ENCODE measurements around the gene RPRD1B. TPM values are rescaled to one million over a fixed set of nuclear protein-coding genes. Genes with fewer than 3 reads are reported as not detected.

Gene RPRD1B
- total and polyA plus RNA-seq, 2 experiments from 2014 or later, result 16.5 to 28.0 TPM

GRCh38 chr20:38110525-38111178 lies 77.1 kb downstream of the RPRD1B start:
- H3K4me3 ChIP-seq, result no peak overlapping the region
- 91% methylated on average over 8 of the region's 8 CpGs for WGBS (ENCODE audit: low lambda C conversion rate, missing lambda C conversion rate)
- no peaks in the 10 kb centered on the region for H3K27me3 ChIP-seq
- TF ChIP-seq EZH2 (IDR thresholded peaks at IDR 0.05; ENCODE audit: borderline replicate concordance) (no peak), EZH2phosphoT487 (IDR thresholded peaks at IDR 0.05; ENCODE audit: low read depth, severe bottlenecking, unreplicated experiment) (no peak), CTCF (IDR thresholded peaks at IDR 0.05; ENCODE audit: poor library complexity) (no peak)
- no peaks in the 10 kb centered on the region for H3K9me2 ChIP-seq (replicated peaks; ENCODE audit: insufficient read depth)
- peaks cover 36% of the 10 kb centered on the region for H3K4me1 ChIP-seq (ENCODE audit: insufficient read depth)
- no peak overlapping the region for H2AFZ ChIP-seq
- H3K4me2 ChIP-seq, result no peak overlapping the region
- H3K36me3 ChIP-seq (replicated peaks; ENCODE audit: insufficient read depth, low read depth), result no peaks in the 10 kb centered on the region
- H3K9me3 ChIP-seq (ENCODE audit: low read depth), result no peaks in the 10 kb centered on the region
- no peaks in the 10 kb centered on the region for H4K20me1 ChIP-seq (ENCODE audit: insufficient read depth, poor library complexity, severe bottlenecking)
- peak overlapping the region; percentile 90 for H3K27ac ChIP-seq
- DNase-seq (ENCODE audit: low spot score), result no peak
- no peaks in the 10 kb centered on the region for H3K79me2 ChIP-seq

GRCh38 chr20:38111366-38112232 lies 78.1 kb downstream of the RPRD1B start:
- Histone ChIP-seq H3K79me2 (no peaks in the 10 kb centered on the region), H2AFZ (no peak overlapping the region), H3K9me3 (ENCODE audit: low read depth) (no peaks in the 10 kb centered on the region), H3K36me3 (replicated peaks; ENCODE audit: insufficient read depth, low read depth) (no peaks in the 10 kb centered on the region), H3K4me3 (no peak overlapping the region), H3K9me2 (replicated peaks; ENCODE audit: insufficient read depth) (no peaks in the 10 kb centered on the region), H3K27ac (peak overlapping the region; percentile 90), H3K27me3 (no peaks in the 10 kb centered on the region), H4K20me1 (ENCODE audit: insufficient read depth, poor library complexity, severe bottlenecking) (no peaks in the 10 kb centered on the region), H3K4me2 (no peak overlapping the region), H3K4me1 (ENCODE audit: insufficient read depth) (peaks cover 36% of the 10 kb centered on the region)
- 85% methylated on average over 8 of the region's 8 CpGs for WGBS (ENCODE audit: low lambda C conversion rate, missing lambda C conversion rate)
- no peak for DNase-seq (ENCODE audit: low spot score)
- no peak for TF ChIP-seq EZH2 (IDR thresholded peaks at IDR 0.05; ENCODE audit: borderline replicate concordance)
- TF ChIP-seq CTCF (IDR thresholded peaks at IDR 0.05; ENCODE audit: poor library complexity), result no peak
- TF ChIP-seq EZH2phosphoT487 (IDR thresholded peaks at IDR 0.05; ENCODE audit: low read depth, severe bottlenecking, unreplicated experiment), result no peak

GRCh38 chr20:38112261-38112929 lies 78.8 kb downstream of the RPRD1B start:
- 85% methylated on average over 14 of the region's 14 CpGs for WGBS (ENCODE audit: low lambda C conversion rate, missing lambda C conversion rate)
- peaks cover 36% of the 10 kb centered on the region for H3K4me1 ChIP-seq (ENCODE audit: insufficient read depth)

More at GRCh38 chr20:38112261-38112929, 78.8 kb downstream of the RPRD1B start:
- Histone ChIP-seq H3K9me2 (replicated peaks; ENCODE audit: insufficient read depth) (no peaks in the 10 kb centered on the region), H3K27me3 (no peaks in the 10 kb centered on the region), H3K9me3 (ENCODE audit: low read depth) (no peaks in the 10 kb centered on the region), H4K20me1 (ENCODE audit: insufficient read depth, poor library complexity, severe bottlenecking) (no peaks in the 10 kb centered on the region), H3K27ac (no peak overlapping the region), H3K79me2 (no peaks in the 10 kb centered on the region), H2AFZ (no peak overlapping the region), H3K4me2 (no peak overlapping the region), H3K4me3 (no peak overlapping the region), H3K36me3 (replicated peaks; ENCODE audit: insufficient read depth, low read depth) (no peaks in the 10 kb centered on the region)
- TF ChIP-seq EZH2phosphoT487 (IDR thresholded peaks at IDR 0.05; ENCODE audit: low read depth, severe bottlenecking, unreplicated experiment) (no peak), EZH2 (IDR thresholded peaks at IDR 0.05; ENCODE audit: borderline replicate concordance) (no peak), CTCF (IDR thresholded peaks at IDR 0.05; ENCODE audit: poor library complexity) (no peak)
- DNase-seq (ENCODE audit: low spot score), result no peak
